Measurements from ENCODE around the gene RFX3.

The RFX3 gene

GRCh38 chr9:3475300-3476020 lies 50.3 kb downstream of the RFX3 start:
- peak; percentile 8 for DNase-seq

DNA sequence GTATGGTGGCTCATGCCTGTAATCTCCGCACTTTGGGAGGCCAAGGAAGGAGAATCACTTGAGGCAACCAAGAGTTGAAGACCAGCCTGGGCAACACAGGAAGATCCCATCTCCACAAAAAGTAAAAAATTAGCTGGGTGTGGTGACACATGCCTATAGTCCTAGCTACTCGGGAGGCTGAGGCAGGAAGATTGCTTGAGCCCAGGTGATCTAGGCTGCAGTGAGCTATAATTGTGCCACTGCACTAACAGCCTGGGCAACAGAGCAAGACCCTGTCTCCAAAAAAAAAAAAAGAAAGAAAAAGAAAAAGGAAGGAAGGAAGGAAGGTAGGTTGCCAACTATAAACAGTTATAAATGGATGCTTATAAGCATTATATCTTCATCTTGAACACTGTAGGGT lies 51.0 kb downstream of the RFX3 start:
- no peak for DNase-seq

GRCh38 chr9:3473405-3473804 lies 52.4 kb downstream of the RFX3 start:
- no peak for DNase-seq

GRCh38 chr9:3471883-3472282 lies 53.9 kb downstream of the RFX3 start:
- no peak for DNase-seq

DNA sequence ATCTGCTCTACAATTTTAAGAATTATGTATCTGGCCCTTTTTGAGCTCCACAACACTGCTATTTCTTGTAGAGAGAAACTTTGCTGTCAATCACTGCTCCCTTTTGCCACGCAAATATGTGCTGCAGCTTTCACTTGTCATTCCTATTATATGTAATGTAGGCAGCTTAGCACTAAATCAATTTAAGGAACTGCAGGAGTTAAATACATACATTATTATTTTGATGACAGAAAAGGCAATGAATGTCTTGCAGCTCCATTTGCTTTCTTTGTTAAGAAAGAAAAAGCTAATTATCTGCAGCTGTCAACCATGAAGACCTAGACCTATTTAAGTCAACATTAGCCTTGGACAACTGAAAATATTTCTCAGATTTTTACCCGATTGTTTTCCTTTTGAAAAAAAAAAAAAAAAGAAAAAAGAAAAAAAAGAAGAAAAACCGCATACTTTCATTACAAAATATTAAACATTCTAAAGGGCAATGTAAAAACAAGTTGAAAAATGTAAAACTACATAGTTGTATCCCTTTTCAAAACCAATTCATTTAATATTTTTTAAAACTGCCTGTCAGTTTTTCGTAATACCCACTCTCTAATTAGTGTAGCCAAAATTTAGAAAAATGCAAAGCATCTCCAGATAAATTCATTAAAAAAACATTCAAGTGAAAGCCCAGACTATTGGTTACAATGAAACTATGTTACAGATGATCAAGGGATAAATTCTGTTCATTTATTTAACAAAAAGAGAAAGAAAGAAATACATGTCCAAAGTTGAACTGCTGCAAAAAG lies 57.2 kb downstream of the RFX3 start:
- DNase-seq, result no peak

DNA sequence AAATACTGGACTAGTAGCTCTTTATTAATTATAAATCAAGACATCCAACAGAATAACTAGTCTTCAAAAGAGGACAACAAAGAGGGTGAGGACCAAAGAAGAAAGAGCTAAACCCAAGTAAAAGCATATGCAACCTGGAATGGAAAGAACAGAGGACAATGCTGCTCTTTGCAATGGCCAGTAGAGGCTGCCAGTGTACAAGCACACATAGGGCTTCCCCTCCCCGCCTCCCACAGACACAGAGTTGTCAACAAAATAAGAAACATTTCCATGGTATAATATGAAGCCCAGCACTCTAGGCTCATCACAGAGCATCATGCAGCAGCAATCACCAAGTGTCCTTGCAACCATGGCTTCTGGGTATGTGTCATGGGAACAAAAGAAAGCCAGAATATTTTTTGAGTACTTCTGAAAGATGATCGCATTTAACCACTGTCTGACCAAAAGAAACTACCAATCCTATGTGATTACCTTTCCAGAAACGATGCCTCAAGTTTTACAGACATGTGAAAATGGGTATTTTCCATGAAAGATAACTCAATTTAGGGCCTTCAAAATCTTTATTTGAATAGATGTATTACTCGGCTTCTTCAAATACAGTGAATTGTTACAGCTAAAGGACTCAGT lies 58.1 kb downstream of the RFX3 start:
- peak; percentile 62 for DNase-seq

DNA sequence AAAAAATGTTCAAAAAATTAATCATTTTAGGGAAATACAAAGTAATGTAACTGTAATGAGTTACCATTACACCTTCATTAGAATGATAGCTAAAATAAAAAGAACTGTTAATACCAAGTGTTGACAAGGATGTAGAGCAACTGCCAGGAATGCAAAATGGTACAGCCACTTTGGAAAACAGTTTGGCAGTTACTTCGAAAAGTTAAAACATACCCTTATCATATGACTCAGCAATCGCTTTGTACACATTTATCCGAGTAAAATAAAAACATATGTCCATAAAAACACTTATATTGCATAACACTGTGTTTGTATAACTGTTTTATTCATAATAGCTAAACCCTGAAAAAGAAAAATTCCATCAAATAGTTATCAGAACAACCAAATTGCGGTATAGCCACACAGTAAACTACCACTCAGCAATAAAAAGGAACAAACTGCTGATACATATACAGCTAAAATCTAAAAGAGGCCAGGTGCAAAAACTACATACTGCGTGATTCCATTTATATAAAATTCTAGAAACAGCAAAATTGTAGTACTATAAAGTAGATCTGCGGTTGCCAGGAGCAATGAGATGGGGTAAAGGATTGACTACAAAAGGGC lies 61.7 kb downstream of the RFX3 start:
- DNase-seq, result no peak

DNA sequence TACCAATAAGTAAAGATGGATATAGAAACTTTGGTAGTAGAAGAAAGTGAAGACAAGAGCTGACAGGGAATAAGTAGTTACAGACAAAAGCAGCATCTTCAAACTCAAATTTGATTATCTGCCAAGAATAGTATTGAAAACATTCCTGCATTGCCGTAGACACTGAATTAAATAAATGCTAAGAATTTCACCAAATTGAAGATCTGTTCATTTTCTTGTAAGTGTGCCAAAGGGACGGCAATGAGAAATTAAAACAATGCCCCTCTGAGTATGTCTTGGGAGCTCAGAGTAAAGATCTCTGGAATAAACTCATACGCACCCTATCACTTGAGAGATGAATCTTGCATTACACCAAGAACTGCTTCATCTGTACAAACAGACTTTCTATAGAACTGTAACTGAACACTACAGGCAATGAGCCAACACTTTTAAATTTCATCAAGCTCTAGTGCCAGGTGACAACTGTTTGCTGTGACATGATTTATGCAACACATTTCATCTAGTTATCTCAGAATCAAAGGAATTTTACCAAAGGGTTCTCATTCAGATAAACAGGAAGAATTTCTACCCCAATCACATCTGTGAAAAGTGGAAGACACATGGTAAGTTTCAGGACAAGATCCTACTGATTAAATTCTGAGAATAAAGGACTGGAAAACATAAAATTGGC lies 66.9 kb downstream of the RFX3 start:
- no peak for DNase-seq

GRCh38 chr9:3457175-3457574 lies 68.6 kb downstream of the RFX3 start:
- no peak for DNase-seq

GRCh38 chr9:3455717-3456116 lies 70.1 kb downstream of the RFX3 start:
- DNase-seq, result no peak

DNA sequence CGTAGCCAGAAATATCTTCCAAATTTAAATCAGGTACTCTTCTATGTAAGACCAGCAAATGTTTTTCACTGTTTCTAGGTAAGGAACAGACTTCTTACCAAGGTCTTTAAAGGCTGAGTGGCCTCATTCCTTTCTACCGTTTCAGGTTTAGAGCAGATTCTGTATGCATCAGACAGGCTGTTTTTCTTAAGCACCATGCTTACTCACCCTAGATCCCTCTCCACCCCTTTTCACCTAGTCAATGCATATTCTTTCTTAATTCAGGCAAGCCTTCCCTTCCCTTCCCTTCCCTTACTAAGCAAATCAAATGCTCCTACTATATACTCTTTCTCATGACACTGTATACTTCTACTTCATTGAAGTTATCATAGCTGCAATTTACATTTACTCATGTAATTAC lies 70.7 kb downstream of the RFX3 start:
- DNase-seq, result no peak

DNA sequence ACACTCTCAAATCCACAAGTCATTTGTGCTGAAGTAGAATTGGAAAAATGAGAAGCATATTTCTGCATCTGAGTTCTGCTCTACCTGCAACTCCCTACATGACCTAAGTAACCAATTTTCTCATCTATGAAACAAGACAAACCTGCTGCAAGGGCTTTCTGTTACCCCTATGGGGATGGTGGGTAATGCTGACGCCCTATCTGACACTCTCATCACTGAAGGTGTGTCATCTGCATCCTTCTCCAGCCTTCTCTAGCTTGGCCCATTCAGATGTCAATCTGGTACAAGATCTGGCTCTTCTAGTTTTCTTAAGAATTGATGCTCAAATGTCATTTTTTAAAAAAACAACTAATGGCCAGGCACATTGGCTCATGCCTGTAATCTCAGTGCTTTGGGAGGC lies 73.8 kb downstream of the RFX3 start:
- DNase-seq, result no peak

- DNase-seq, result no peak
These were observed 78.0 kb downstream of the RFX3 start for GRCh38 chr9:3447788-3448187.

GRCh38 chr9:3447143-3447542 lies 78.7 kb downstream of the RFX3 start:
- DNase-seq, result no peak

- no peak for DNase-seq
These were observed 79.5 kb downstream of the RFX3 start for GRCh38 chr9:3446313-3446712.

DNA sequence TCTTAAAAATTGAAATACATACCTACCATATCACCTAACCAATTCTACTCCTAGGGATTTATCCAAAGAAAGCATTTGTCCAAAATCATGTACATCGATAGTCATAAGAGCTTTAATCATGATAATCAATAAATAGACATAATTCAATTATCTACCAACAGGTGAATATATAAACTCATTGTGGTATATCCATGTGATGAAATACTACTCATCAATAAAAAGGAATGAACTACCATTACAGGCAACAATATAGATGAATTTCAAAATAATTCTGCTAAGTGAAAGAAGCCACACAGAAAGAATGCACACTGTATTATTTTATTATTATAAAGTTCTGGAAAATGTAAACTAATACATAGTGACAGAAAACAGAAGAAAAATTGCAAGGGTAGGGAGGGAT lies 81.8 kb downstream of the RFX3 start:
- DNase-seq, result no peak

DNA sequence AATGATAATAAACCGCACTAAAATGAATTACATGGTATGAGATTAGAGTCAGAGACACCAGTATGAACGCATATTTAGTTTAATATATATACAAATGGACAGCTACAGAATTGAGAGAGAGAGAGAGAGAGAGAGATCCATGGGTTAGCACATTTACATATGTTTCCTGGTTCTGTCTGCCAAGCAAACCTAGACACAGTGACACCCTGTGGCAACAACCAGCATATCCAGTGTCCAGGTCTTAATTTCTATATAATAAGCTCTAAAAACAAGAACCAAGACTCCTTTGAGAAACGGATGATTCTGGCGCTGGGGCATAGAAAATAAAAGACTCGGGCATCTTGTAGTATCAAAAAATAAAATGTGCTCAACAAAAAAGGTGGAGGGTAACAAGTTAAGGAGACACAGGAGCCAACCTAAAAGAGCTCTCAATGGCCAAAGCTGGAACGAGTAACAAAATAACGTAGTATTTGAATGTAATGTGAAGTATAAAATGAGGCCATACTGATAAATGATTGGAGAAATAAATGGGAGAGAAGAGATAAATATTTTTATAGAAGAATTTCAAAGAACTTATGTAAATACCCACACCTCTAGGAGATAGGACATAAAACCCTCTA lies 84.5 kb downstream of the RFX3 start:
- peak; percentile 60 for DNase-seq

DNA sequence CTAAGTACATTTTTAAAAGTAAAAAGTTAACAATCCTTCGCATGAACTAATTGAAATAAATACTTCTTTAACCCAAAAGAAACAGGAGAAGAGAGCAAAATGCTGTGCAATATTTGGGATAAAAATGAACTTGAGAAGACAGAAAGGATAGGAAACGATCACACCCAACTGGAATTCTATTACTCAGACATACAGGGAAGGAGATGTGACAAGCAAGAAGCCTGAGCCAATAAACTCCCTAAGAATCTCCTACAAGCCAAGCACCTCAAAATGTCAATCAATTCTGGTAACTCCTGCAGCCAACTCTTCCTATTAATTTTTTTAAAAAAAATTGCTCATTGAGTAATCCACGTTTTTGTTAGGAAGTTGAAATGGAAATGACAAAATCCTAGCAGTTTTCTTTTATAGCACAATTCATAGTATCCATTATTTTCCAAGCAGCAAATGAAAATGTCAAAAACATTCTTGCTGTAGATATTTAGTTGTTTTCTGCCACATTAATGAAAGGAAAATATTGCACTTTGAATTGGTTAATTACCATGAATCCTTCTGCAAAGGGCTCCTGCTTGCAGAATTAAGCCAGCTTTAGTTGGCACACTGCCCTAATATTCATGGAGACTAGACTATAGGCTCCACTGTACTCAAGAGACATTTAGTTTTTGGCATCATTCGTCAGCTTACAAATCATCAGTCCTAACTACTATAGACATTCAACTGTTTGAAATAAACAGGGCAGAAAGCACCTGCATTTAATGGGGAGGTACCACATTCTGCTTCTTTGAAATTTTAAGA lies 89.0 kb downstream of the RFX3 start:
- no peak for DNase-seq

DNA sequence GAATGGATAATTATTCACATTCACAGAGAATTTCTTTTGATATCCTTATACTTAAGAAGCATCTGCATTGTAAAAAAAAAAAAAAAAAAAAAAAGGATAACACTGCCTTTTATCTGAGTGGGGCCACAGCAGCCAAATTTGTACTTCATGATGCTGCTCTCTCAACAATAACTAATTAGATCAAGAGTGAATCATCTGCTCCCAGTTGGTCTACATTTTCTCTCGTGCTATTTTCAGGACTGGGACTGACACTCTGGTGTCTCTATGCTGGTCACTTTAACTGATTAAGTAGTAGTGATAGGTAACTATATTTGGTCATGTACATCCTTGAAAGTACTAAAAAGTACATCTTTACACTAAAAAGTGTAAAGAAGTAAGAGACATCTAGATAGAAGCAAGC lies 90.1 kb downstream of the RFX3 start:
- no peak for DNase-seq

- no peak for DNase-seq
These were observed 91.2 kb downstream of the RFX3 start for GRCh38 chr9:3434594-3434993.

GRCh38 chr9:3433754-3434153 lies 92.0 kb downstream of the RFX3 start:
- no peak for DNase-seq

GRCh38 chr9:3433066-3433465 lies 92.7 kb downstream of the RFX3 start:
- DNase-seq, result no peak
